ENCODE measurements around the gene RNF150.
A peak's percentile ranks its signal among the peaks of the same experiment; 100 is the strongest.

Gene RNF150

GRCh38 chr4:140969296-140969695, 164.0 kb downstream of the RNF150 start:
- peaks cover 0 to 25% of the 10 kb centered on the region in 2 donors for H3K4me1 ChIP-seq (ENCODE audit: control insufficient read depth in 1 of 2, insufficient read depth in 2 of 2, low read length in 2 of 2)
- H3K36me3 ChIP-seq (ENCODE audit: control insufficient read depth in 1 of 2, insufficient read depth in 2 of 2, low read length in 2 of 2), result peaks cover 0 to 5% of the 10 kb centered on the region in 2 donors
- no peaks in the 10 kb centered on the region for H3K27me3 ChIP-seq (ENCODE audit: low read depth, low read length)
- no peak overlapping the region for H3K27ac ChIP-seq (ENCODE audit: low read length)
- H3K4me3 ChIP-seq (ENCODE audit: low read depth in 1 of 2, low read length in 2 of 2), result no peak overlapping the region
- H3K9me3 ChIP-seq (ENCODE audit: control insufficient read depth in 1 of 2, low read length in 2 of 2), result no peaks in the 10 kb centered on the region

DNA sequence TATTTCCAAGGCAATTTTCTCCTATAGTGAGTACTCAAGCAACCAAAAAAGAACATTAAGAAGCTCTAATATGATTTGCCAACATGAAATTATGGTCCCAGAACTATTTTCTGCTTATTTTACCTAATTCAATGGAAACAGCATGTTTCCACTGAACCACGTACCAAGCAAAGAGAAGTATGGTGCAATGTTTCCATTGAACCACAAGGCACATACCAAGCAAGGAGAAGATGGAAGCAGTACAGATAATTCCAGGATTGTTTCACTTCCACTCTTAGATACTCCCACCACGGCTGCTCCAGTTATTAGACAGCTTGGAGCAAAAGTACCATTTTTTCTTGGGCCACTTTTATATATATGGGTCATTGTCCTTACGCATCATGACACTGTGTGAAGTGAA, 164.9 kb downstream of the RNF150 start:
- peaks cover 0 to 5% of the 10 kb centered on the region in 2 donors for H3K36me3 ChIP-seq (ENCODE audit: control insufficient read depth in 1 of 2, insufficient read depth in 2 of 2, low read length in 2 of 2)
- no peak overlapping the region for H3K27ac ChIP-seq (ENCODE audit: low read length)
- no peaks in the 10 kb centered on the region for H3K27me3 ChIP-seq (ENCODE audit: low read depth, low read length)
- H3K4me3 ChIP-seq (ENCODE audit: low read depth in 1 of 2, low read length in 2 of 2), result no peak overlapping the region
- peaks cover 0 to 25% of the 10 kb centered on the region in 2 donors for H3K4me1 ChIP-seq (ENCODE audit: control insufficient read depth in 1 of 2, insufficient read depth in 2 of 2, low read length in 2 of 2)
- H3K9me3 ChIP-seq (ENCODE audit: control insufficient read depth in 1 of 2, low read length in 2 of 2), result no peaks in the 10 kb centered on the region

- no peak overlapping the region for H3K27ac ChIP-seq (ENCODE audit: low read length)
- H3K4me1 ChIP-seq (ENCODE audit: control insufficient read depth in 1 of 2, insufficient read depth in 2 of 2, low read length in 2 of 2), result no peaks in the 10 kb centered on the region
- H3K9me3 ChIP-seq (ENCODE audit: control insufficient read depth in 1 of 2, low read length in 2 of 2), result no peaks in the 10 kb centered on the region
- no peaks in the 10 kb centered on the region for H3K27me3 ChIP-seq (ENCODE audit: low read depth, low read length)
- peaks cover 0 to 5% of the 10 kb centered on the region in 2 donors for H3K36me3 ChIP-seq (ENCODE audit: control insufficient read depth in 1 of 2, insufficient read depth in 2 of 2, low read length in 2 of 2)
- no peak overlapping the region for H3K4me3 ChIP-seq (ENCODE audit: low read depth in 1 of 2, low read length in 2 of 2)
Observed at GRCh38 chr4:140963883-140964282, 169.4 kb downstream of the RNF150 start.

DNA sequence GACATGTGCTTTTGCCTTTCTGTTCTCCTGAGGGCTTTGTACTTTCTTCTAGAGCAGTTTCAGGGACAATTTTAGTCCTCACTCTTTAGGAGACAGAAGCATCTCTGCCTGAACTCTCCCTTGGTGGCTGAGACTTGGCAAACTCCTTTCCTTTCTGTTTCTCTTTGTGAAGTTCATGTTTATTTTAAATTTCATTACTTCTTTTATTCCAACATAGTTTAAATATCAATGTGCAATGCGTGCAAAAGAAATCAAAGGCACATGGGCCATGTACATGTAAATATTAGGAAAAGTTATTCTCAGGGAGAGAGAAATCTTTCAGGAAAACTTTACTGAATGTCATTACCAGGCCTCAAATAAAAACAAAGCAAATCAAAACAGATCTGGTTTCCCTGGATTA, 177.6 kb downstream of the RNF150 start:
- Histone ChIP-seq H3K27ac (ENCODE audit: low read length) (no peak overlapping the region), H3K27me3 (ENCODE audit: low read depth, low read length) (no peaks in the 10 kb centered on the region), H3K4me3 (ENCODE audit: low read depth in 1 of 2, low read length in 2 of 2) (no peak overlapping the region), H3K36me3 (ENCODE audit: control insufficient read depth in 1 of 2, insufficient read depth in 2 of 2, low read length in 2 of 2) (no peaks in the 10 kb centered on the region), H3K4me1 (ENCODE audit: control insufficient read depth in 1 of 2, insufficient read depth in 2 of 2, low read length in 2 of 2) (peaks cover 0 to 22% of the 10 kb centered on the region in 2 donors), H3K9me3 (ENCODE audit: control insufficient read depth in 1 of 2, low read length in 2 of 2) (no peaks in the 10 kb centered on the region)

GRCh38 chr4:140952717-140953116, 180.6 kb downstream of the RNF150 start:
- Histone ChIP-seq H3K9me3 (ENCODE audit: control insufficient read depth in 1 of 2, low read length in 2 of 2) (no peaks in the 10 kb centered on the region), H3K36me3 (ENCODE audit: control insufficient read depth in 1 of 2, insufficient read depth in 2 of 2, low read length in 2 of 2) (no peaks in the 10 kb centered on the region), H3K4me3 (ENCODE audit: low read depth in 1 of 2, low read length in 2 of 2) (no peak overlapping the region), H3K4me1 (ENCODE audit: control insufficient read depth in 1 of 2, insufficient read depth in 2 of 2, low read length in 2 of 2) (peaks cover 0 to 22% of the 10 kb centered on the region in 2 donors), H3K27me3 (ENCODE audit: low read depth, low read length) (no peaks in the 10 kb centered on the region), H3K27ac (ENCODE audit: low read length) (no peak overlapping the region)

DNA sequence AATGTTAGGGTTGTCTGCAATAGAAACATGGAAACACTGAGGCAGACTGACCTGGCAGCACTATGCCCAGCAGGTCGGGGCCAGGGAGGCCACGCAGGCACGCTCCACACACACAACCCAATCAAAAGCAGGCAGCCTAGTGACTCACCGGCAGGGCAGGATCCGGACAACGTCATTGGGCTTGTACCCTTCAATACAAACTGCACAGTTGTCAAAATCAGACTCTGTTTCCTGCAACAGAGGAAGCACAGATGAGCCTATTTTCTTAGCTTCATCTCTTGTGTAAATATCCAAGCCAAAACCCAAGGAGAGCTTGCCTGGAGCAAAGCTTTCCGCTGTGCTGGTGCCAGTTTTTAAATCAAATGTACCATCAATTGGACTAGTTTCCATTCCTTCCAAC, 185.8 kb downstream of the RNF150 start:
- H3K4me3 ChIP-seq (ENCODE audit: low read depth in 1 of 2, low read length in 2 of 2), result no peak overlapping the region
- H3K9me3 ChIP-seq (ENCODE audit: control insufficient read depth in 1 of 2, low read length in 2 of 2), result no peaks in the 10 kb centered on the region
- H3K4me1 ChIP-seq (ENCODE audit: control insufficient read depth in 1 of 2, insufficient read depth in 2 of 2, low read length in 2 of 2), result peaks cover 7 to 21% of the 10 kb centered on the region in 2 donors
- no peak overlapping the region for H3K27ac ChIP-seq (ENCODE audit: low read length)
- no peaks in the 10 kb centered on the region for H3K36me3 ChIP-seq (ENCODE audit: control insufficient read depth in 1 of 2, insufficient read depth in 2 of 2, low read length in 2 of 2)
- H3K27me3 ChIP-seq (ENCODE audit: low read depth, low read length), result no peaks in the 10 kb centered on the region

DNA sequence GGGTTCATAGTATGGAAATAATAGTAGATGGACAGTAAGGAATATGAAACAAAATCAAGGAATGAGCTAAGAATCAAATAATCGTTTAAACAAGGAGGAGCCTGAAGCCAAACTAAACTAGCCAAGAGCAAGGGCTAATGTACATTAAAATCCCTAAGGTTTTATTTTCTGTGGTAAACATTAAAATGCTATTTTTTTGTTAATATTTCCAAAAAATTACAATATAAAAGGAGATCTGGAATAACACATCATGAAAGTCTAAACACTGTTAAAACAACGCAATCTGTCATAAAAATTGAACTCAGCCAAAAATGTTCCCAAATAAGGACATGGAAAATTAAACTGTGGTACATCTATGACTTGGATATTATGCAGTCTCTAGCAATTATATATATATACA, 188.2 kb downstream of the RNF150 start:
- Histone ChIP-seq H3K4me1 (ENCODE audit: control insufficient read depth in 1 of 2, insufficient read depth in 2 of 2, low read length in 2 of 2) (peaks cover 7 to 21% of the 10 kb centered on the region in 2 donors), H3K4me3 (ENCODE audit: low read depth in 1 of 2, low read length in 2 of 2) (no peak overlapping the region)

GRCh38 chr4:140944572-140944971, 188.7 kb downstream of the RNF150 start:
- Histone ChIP-seq H3K4me1 (ENCODE audit: control insufficient read depth in 1 of 2, insufficient read depth in 2 of 2, low read length in 2 of 2) (peaks cover 7 to 25% of the 10 kb centered on the region in 2 donors), H3K9me3 (ENCODE audit: control insufficient read depth in 1 of 2, low read length in 2 of 2) (no peaks in the 10 kb centered on the region), H3K27ac (ENCODE audit: low read length) (no peak overlapping the region), H3K4me3 (ENCODE audit: low read depth in 1 of 2, low read length in 2 of 2) (no peak overlapping the region), H3K36me3 (ENCODE audit: control insufficient read depth in 1 of 2, insufficient read depth in 2 of 2, low read length in 2 of 2) (no peaks in the 10 kb centered on the region), H3K27me3 (ENCODE audit: low read depth, low read length) (no peaks in the 10 kb centered on the region)

More for the DNA sequence above, 188.2 kb downstream of the RNF150 start:
- no peaks in the 10 kb centered on the region for H3K36me3 ChIP-seq (ENCODE audit: control insufficient read depth in 1 of 2, insufficient read depth in 2 of 2, low read length in 2 of 2)
- H3K9me3 ChIP-seq (ENCODE audit: control insufficient read depth in 1 of 2, low read length in 2 of 2), result no peaks in the 10 kb centered on the region
- H3K27me3 ChIP-seq (ENCODE audit: low read depth, low read length), result no peaks in the 10 kb centered on the region
- H3K27ac ChIP-seq (ENCODE audit: low read length), result no peak overlapping the region

DNA sequence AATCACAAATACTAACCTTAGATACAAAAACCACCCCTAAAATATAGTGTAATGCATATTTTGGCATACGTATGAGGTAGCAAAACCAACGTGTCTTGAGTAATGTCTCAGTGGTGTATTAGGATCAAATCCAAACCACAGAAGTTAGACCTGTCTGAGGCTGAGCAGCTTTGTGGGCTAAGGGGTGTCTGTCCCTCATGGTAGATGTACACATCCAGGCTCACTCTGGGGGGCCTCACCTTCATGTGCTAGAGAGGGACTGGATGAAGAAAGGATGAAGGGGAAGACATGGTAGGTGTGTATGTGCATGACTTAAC, 189.1 kb downstream of the RNF150 start:
- Histone ChIP-seq H3K27ac (ENCODE audit: low read length) (no peak overlapping the region), H3K4me1 (ENCODE audit: control insufficient read depth in 1 of 2, insufficient read depth in 2 of 2, low read length in 2 of 2) (peaks cover 7 to 29% of the 10 kb centered on the region in 2 donors), H3K4me3 (ENCODE audit: low read depth in 1 of 2, low read length in 2 of 2) (no peak overlapping the region)

GRCh38 chr4:140943486-140944198, 189.6 kb downstream of the RNF150 start:
- no peaks in the 10 kb centered on the region for H3K27me3 ChIP-seq (ENCODE audit: low read depth, low read length)
- H3K4me1 ChIP-seq (ENCODE audit: control insufficient read depth in 1 of 2, insufficient read depth in 2 of 2, low read length in 2 of 2), result peaks cover 7 to 33% of the 10 kb centered on the region in 2 donors
- no peaks in the 10 kb centered on the region for H3K9me3 ChIP-seq (ENCODE audit: control insufficient read depth in 1 of 2, low read length in 2 of 2)
- H3K27ac ChIP-seq (ENCODE audit: low read length), result no peak overlapping the region
- H3K36me3 ChIP-seq (ENCODE audit: control insufficient read depth in 1 of 2, insufficient read depth in 2 of 2, low read length in 2 of 2), result no peaks in the 10 kb centered on the region
- no peak overlapping the region for H3K4me3 ChIP-seq (ENCODE audit: low read depth in 1 of 2, low read length in 2 of 2)

More for the DNA sequence above, 189.1 kb downstream of the RNF150 start:
- Histone ChIP-seq H3K36me3 (ENCODE audit: control insufficient read depth in 1 of 2, insufficient read depth in 2 of 2, low read length in 2 of 2) (no peaks in the 10 kb centered on the region), H3K27me3 (ENCODE audit: low read depth, low read length) (no peaks in the 10 kb centered on the region), H3K9me3 (ENCODE audit: control insufficient read depth in 1 of 2, low read length in 2 of 2) (no peaks in the 10 kb centered on the region)

GRCh38 chr4:140940589-140940988, 192.7 kb downstream of the RNF150 start:
- H3K9me3 ChIP-seq (ENCODE audit: control insufficient read depth in 1 of 2, low read length in 2 of 2), result no peaks in the 10 kb centered on the region
- peaks cover 7 to 45% of the 10 kb centered on the region in 2 donors for H3K4me1 ChIP-seq (ENCODE audit: control insufficient read depth in 1 of 2, insufficient read depth in 2 of 2, low read length in 2 of 2)

DNA sequence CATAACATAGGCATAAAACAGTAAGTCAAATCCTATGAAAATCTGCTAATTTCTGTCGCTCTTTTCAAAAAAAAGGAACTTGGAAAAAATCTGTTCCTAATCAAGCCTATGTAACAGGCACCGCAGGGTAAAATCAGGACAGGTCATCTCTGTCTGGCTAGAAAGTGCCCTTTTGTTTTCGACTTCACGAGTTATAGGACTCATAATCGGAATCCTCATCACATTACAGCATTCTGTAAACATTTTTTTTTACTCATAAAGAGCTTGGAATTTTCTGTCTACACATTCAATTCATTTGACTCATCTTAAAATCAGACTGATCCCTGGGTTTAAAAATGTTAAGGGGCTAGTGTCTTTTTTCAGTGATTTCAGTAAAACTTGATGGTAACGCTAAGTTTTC, 195.4 kb downstream of the RNF150 start:
- H3K27me3 ChIP-seq (ENCODE audit: low read depth, low read length), result no peaks in the 10 kb centered on the region
- peaks cover 0 to 35% of the 10 kb centered on the region in 2 donors for H3K4me1 ChIP-seq (ENCODE audit: control insufficient read depth in 1 of 2, insufficient read depth in 2 of 2, low read length in 2 of 2)
- H3K27ac ChIP-seq (ENCODE audit: low read length), result peak overlapping the region; percentile 20
- no peaks in the 10 kb centered on the region for H3K36me3 ChIP-seq (ENCODE audit: control insufficient read depth in 1 of 2, insufficient read depth in 2 of 2, low read length in 2 of 2)
- no peaks in the 10 kb centered on the region for H3K9me3 ChIP-seq (ENCODE audit: control insufficient read depth in 1 of 2, low read length in 2 of 2)
- H3K4me3 ChIP-seq (ENCODE audit: low read depth in 1 of 2, low read length in 2 of 2), result no peak overlapping the region

More at GRCh38 chr4:140940589-140940988, 192.7 kb downstream of the RNF150 start:
- no peak overlapping the region for H3K27ac ChIP-seq (ENCODE audit: low read length)
- H3K4me3 ChIP-seq (ENCODE audit: low read depth in 1 of 2, low read length in 2 of 2), result no peak overlapping the region
- no peaks in the 10 kb centered on the region for H3K27me3 ChIP-seq (ENCODE audit: low read depth, low read length)
- H3K36me3 ChIP-seq (ENCODE audit: control insufficient read depth in 1 of 2, insufficient read depth in 2 of 2, low read length in 2 of 2), result no peaks in the 10 kb centered on the region
